ENCODE data around the gene GGTLC2. TPM values are rescaled to one million over a fixed set of nuclear protein-coding genes. Genes with fewer than 3 reads are reported as not detected.
"Not testable (repeated sequence)": the region's sequence is repeated elsewhere in the genome, so short reads cannot be mapped to it uniquely, and the experiment has no call there.

Gene GGTLC2
- total RNA-seq, 1 donor = not detected

GRCh38 chr22:22600531-22601261, 43.7 kb upstream of the GGTLC2 start:
- no peaks in the 10 kb centered on the region for H3K36me3 ChIP-seq (ENCODE audit: insufficient read depth, low read length)

GRCh38 chr22:22603470-22603947, 40.9 kb upstream of the GGTLC2 start:
- H3K27me3 ChIP-seq (ENCODE audit: insufficient read depth, low read length) = peaks cover 4% of the 10 kb centered on the region
- no peaks in the 10 kb centered on the region for H3K79me2 ChIP-seq (ENCODE audit: insufficient read depth, low read length)
- TF ChIP-seq CTCF (IDR thresholded peaks at IDR 0.05; ENCODE audit: extremely low read depth, low read depth, low read length) = no peak
- no peak overlapping the region for H3K4me3 ChIP-seq (ENCODE audit: insufficient read depth, low read length)
- no peaks in the 10 kb centered on the region for H3K4me1 ChIP-seq (ENCODE audit: insufficient read depth, low read length)
- H3K4me2 ChIP-seq (ENCODE audit: insufficient read depth, low read length) = no peak overlapping the region
- DNase-seq (ENCODE audit: insufficient read length, low spot score, missing footprints) = no peak
- no peak overlapping the region for H2AFZ ChIP-seq (ENCODE audit: low read length)
- H3K9me3 ChIP-seq (ENCODE audit: low read depth, low read length) = no peaks in the 10 kb centered on the region
- H4K20me1 ChIP-seq (ENCODE audit: insufficient read depth, low read length) = no peaks in the 10 kb centered on the region
- no peaks in the 10 kb centered on the region for H3K36me3 ChIP-seq (ENCODE audit: insufficient read depth, low read length)
- H3K27ac ChIP-seq (ENCODE audit: low read depth, low read length) = no peak overlapping the region

More at GRCh38 chr22:22600531-22601261, 43.7 kb upstream of the GGTLC2 start:
- Histone ChIP-seq H3K27ac (ENCODE audit: low read depth, low read length) (no peak overlapping the region), H3K27me3 (ENCODE audit: insufficient read depth, low read length) (peaks cover 4% of the 10 kb centered on the region), H4K20me1 (ENCODE audit: insufficient read depth, low read length) (no peaks in the 10 kb centered on the region), H3K4me1 (ENCODE audit: insufficient read depth, low read length) (no peaks in the 10 kb centered on the region), H3K79me2 (ENCODE audit: insufficient read depth, low read length) (no peaks in the 10 kb centered on the region), H2AFZ (ENCODE audit: low read length) (no peak overlapping the region), H3K4me2 (ENCODE audit: insufficient read depth, low read length) (no peak overlapping the region), H3K9me3 (ENCODE audit: low read depth, low read length) (no peaks in the 10 kb centered on the region), H3K4me3 (ENCODE audit: insufficient read depth, low read length) (no peak overlapping the region)
- no peak for DNase-seq (ENCODE audit: insufficient read length, low spot score, missing footprints)
- no peak for TF ChIP-seq CTCF (IDR thresholded peaks at IDR 0.05; ENCODE audit: extremely low read depth, low read depth, low read length)

GRCh38 chr22:22604326-22605073, 39.9 kb upstream of the GGTLC2 start:
- Histone ChIP-seq H3K27ac (ENCODE audit: low read depth, low read length) (no peak overlapping the region), H3K4me1 (ENCODE audit: insufficient read depth, low read length) (no peaks in the 10 kb centered on the region), H3K27me3 (ENCODE audit: insufficient read depth, low read length) (peaks cover 4% of the 10 kb centered on the region), H3K79me2 (ENCODE audit: insufficient read depth, low read length) (no peaks in the 10 kb centered on the region), H3K36me3 (ENCODE audit: insufficient read depth, low read length) (no peaks in the 10 kb centered on the region), H3K4me2 (ENCODE audit: insufficient read depth, low read length) (no peak overlapping the region), H3K9me3 (ENCODE audit: low read depth, low read length) (no peaks in the 10 kb centered on the region), H4K20me1 (ENCODE audit: insufficient read depth, low read length) (no peaks in the 10 kb centered on the region), H2AFZ (ENCODE audit: low read length) (no peak overlapping the region), H3K4me3 (ENCODE audit: insufficient read depth, low read length) (no peak overlapping the region)
- DNase-seq (ENCODE audit: insufficient read length, low spot score, missing footprints) = no peak
- no peak for TF ChIP-seq CTCF (IDR thresholded peaks at IDR 0.05; ENCODE audit: extremely low read depth, low read depth, low read length)

GRCh38 chr22:22605074-22605404, 39.4 kb upstream of the GGTLC2 start:
- no peak overlapping the region for H3K27ac ChIP-seq (ENCODE audit: low read depth, low read length)
- no peaks in the 10 kb centered on the region for H3K9me3 ChIP-seq (ENCODE audit: low read depth, low read length)
- no peaks in the 10 kb centered on the region for H3K4me1 ChIP-seq (ENCODE audit: insufficient read depth, low read length)
- H3K36me3 ChIP-seq (ENCODE audit: insufficient read depth, low read length) = no peaks in the 10 kb centered on the region
- H2AFZ ChIP-seq (ENCODE audit: low read length) = no peak overlapping the region
- no peak overlapping the region for H3K4me3 ChIP-seq (ENCODE audit: insufficient read depth, low read length)
- no peaks in the 10 kb centered on the region for H4K20me1 ChIP-seq (ENCODE audit: insufficient read depth, low read length)
- no peak overlapping the region for H3K4me2 ChIP-seq (ENCODE audit: insufficient read depth, low read length)
- DNase-seq (ENCODE audit: insufficient read length, low spot score, missing footprints) = no peak
- H3K79me2 ChIP-seq (ENCODE audit: insufficient read depth, low read length) = no peaks in the 10 kb centered on the region
- no peak for TF ChIP-seq CTCF (IDR thresholded peaks at IDR 0.05; ENCODE audit: extremely low read depth, low read depth, low read length)
- H3K27me3 ChIP-seq (ENCODE audit: insufficient read depth, low read length) = peaks cover 4% of the 10 kb centered on the region

GRCh38 chr22:22608022-22608421, 36.4 kb upstream of the GGTLC2 start:
- H2AFZ ChIP-seq (ENCODE audit: low read length) = not testable (repeated sequence)

More at GRCh38 chr22:22608022-22608421, 36.4 kb upstream of the GGTLC2 start:
- H4K20me1 ChIP-seq (ENCODE audit: insufficient read depth, low read length); H3K4me3 ChIP-seq (ENCODE audit: insufficient read depth, low read length); H3K9me3 ChIP-seq (ENCODE audit: low read depth, low read length); H3K27ac ChIP-seq (ENCODE audit: low read depth, low read length); H3K27me3 ChIP-seq (ENCODE audit: insufficient read depth, low read length); H3K36me3 ChIP-seq (ENCODE audit: insufficient read depth, low read length); H3K4me2 ChIP-seq (ENCODE audit: insufficient read depth, low read length); H3K4me1 ChIP-seq (ENCODE audit: insufficient read depth, low read length); H3K79me2 ChIP-seq (ENCODE audit: insufficient read depth, low read length); DNase-seq (ENCODE audit: insufficient read length, low spot score, missing footprints): not testable (repeated sequence)
